K562 (cell line): ENCODE data around the gene NFIL3. TPM values are rescaled to one million over a fixed set of nuclear protein-coding genes. Genes with fewer than 3 reads are reported as not detected.

Experiments
- ATF7 ChIP-seq: fragments of 450-650 bp; IDR thresholded peaks from 2 replicates; pipeline ENCODE4 v1.7.1; 2014; ENCODE audit warnings: mild to moderate bottlenecking, moderate library complexity
- EWSR1 ChIP-seq: fragments of 450-650 bp; IDR thresholded peaks from 2 replicates; pipeline ENCODE4 v1.6.1; 2018; ENCODE audit warnings: borderline replicate concordance, mild to moderate bottlenecking, low read depth, moderate library complexity; ENCODE audit not compliant: partially characterized antibody
- FOS ChIP-seq: IDR thresholded peaks from 3 replicates; pipeline ENCODE4 v1.6.1; 2011; ENCODE audit not compliant: insufficient read length; ENCODE audit errors: extremely low read depth
- GABPB1 ChIP-seq: sonication (generic); formaldehyde crosslinking; IDR thresholded peaks from 2 replicates; pipeline ENCODE4 v1.8.0; 2022; ENCODE audit warnings: mild to moderate bottlenecking, missing genetic modification reagents
- ILF3 ChIP-seq: fragments of 450-650 bp; IDR thresholded peaks from 2 replicates; pipeline ENCODE4 v1.6.1; 2018; ENCODE audit warnings: antibody characterized with exemption, mild to moderate bottlenecking, moderate library complexity, borderline replicate concordance
- KDM2B ChIP-seq: fragments of 250-450 bp; sonication (Bioruptor Pico); IDR thresholded peaks from 2 replicates; pipeline ENCODE4 v1.8.0; 2021; ENCODE audit warnings: mild to moderate bottlenecking, moderate library complexity
- RFX5 ChIP-seq: IDR thresholded peaks from 2 replicates; pipeline ENCODE4 v1.6.1; 2011; ENCODE audit warnings: low read depth, mild to moderate bottlenecking, improper control_type of control experiment, low read length
- polyA plus RNA-seq, 8 experiments: library from polyadenylated mRNA; depleted of rRNA in 4 of 8; stranded (reverse) in 5 of 8; unstranded in 3 of 8; fragments of >200 nt; fragmentation: Nextera tagmentation in 2 of 8; fragmentation: Illumina TruSeq in 1 of 8; extraction: Ambion mirVana in 2 of 8; extraction: Trizol in 1 of 8; gene quantifications; 2 replicates each; pipeline versions ENCODE4 v1.2.1 to v1.2.3, GENCODE V29; 2011 to 2014; ENCODE audit warnings: inconsistent platforms in 1 of 8, missing spikeins in 1 of 8
- total RNA-seq, 7 experiments: library from RNA; depleted of rRNA in 6 of 7; stranded (reverse); fragments of >200 nt in 6 of 7; fragmentation: Illumina TruSeq in 2 of 7; extraction: Trizol in 2 of 7; gene quantifications; 2 replicates each; pipeline versions ENCODE4 v1.2.1 to v1.2.3, GENCODE V29; 2011 to 2021; ENCODE audit warnings: low replicate concordance in 1 of 7
- TF ChIP-seq, protein P1 (sequence below): fragments of 450-650 bp; IDR thresholded peaks from 2 replicates; pipeline ENCODE4 v1.6.1; 2016; ENCODE audit warnings: mild to moderate bottlenecking, moderate library complexity
- TF ChIP-seq, protein P2 (sequence below): fragments of 200-800 bp; sonication (Bioruptor generic); IDR thresholded peaks from 2 replicates; pipeline ENCODE4 v1.6.1; 2017; ENCODE audit warnings: missing genetic modification characterization, missing compliant biosample characterization
- TF ChIP-seq, protein P3 (sequence below), 2 experiments: fragments of 450-650 bp; IDR thresholded peaks; 2 replicates each; pipeline ENCODE4 v1.6.1; 2018; ENCODE audit warnings: mild to moderate bottlenecking in 2 of 2, low read depth in 1 of 2; ENCODE audit not compliant: partially characterized antibody in 2 of 2

The NFIL3 gene
- total and polyA plus RNA-seq, 9 of the 15 experiments (the other 6 are each of a cell fraction or from before 2014, with no cell fraction given), result 3.2 to 16.1 (median 9.3) TPM

DNA sequence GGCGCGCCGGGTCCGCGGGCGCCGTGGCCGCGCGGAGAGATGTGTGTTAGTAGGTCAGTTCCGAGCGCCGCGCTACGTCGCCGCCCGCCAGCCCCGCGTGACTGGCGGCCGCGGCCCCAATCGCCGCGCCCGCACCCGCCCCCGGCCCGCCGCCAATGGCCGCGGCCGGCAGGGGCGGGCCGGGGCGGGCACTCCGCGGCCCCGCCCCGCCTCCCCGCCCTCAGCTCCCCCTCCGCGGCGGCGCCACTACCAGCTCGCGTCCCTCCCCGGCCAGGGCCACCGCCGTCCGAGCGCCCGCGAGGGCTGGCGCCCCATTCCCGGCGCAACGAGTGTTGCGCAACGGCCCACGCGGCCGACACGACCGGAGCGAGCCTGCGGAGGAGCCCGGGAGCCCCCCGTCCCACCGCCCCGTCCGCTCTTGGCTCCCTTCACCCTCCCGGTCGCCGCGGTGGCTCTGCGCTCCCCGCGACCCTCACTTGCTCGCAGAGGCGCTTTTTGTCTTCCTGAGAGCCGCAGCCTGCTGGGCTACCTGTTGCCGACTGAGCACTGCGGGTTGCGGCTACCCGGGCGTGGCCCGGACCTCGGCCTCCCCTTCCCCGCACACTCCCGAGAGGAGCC, at the start of gene NFIL3 (continued):
- TF ChIP-seq, protein P1, sequence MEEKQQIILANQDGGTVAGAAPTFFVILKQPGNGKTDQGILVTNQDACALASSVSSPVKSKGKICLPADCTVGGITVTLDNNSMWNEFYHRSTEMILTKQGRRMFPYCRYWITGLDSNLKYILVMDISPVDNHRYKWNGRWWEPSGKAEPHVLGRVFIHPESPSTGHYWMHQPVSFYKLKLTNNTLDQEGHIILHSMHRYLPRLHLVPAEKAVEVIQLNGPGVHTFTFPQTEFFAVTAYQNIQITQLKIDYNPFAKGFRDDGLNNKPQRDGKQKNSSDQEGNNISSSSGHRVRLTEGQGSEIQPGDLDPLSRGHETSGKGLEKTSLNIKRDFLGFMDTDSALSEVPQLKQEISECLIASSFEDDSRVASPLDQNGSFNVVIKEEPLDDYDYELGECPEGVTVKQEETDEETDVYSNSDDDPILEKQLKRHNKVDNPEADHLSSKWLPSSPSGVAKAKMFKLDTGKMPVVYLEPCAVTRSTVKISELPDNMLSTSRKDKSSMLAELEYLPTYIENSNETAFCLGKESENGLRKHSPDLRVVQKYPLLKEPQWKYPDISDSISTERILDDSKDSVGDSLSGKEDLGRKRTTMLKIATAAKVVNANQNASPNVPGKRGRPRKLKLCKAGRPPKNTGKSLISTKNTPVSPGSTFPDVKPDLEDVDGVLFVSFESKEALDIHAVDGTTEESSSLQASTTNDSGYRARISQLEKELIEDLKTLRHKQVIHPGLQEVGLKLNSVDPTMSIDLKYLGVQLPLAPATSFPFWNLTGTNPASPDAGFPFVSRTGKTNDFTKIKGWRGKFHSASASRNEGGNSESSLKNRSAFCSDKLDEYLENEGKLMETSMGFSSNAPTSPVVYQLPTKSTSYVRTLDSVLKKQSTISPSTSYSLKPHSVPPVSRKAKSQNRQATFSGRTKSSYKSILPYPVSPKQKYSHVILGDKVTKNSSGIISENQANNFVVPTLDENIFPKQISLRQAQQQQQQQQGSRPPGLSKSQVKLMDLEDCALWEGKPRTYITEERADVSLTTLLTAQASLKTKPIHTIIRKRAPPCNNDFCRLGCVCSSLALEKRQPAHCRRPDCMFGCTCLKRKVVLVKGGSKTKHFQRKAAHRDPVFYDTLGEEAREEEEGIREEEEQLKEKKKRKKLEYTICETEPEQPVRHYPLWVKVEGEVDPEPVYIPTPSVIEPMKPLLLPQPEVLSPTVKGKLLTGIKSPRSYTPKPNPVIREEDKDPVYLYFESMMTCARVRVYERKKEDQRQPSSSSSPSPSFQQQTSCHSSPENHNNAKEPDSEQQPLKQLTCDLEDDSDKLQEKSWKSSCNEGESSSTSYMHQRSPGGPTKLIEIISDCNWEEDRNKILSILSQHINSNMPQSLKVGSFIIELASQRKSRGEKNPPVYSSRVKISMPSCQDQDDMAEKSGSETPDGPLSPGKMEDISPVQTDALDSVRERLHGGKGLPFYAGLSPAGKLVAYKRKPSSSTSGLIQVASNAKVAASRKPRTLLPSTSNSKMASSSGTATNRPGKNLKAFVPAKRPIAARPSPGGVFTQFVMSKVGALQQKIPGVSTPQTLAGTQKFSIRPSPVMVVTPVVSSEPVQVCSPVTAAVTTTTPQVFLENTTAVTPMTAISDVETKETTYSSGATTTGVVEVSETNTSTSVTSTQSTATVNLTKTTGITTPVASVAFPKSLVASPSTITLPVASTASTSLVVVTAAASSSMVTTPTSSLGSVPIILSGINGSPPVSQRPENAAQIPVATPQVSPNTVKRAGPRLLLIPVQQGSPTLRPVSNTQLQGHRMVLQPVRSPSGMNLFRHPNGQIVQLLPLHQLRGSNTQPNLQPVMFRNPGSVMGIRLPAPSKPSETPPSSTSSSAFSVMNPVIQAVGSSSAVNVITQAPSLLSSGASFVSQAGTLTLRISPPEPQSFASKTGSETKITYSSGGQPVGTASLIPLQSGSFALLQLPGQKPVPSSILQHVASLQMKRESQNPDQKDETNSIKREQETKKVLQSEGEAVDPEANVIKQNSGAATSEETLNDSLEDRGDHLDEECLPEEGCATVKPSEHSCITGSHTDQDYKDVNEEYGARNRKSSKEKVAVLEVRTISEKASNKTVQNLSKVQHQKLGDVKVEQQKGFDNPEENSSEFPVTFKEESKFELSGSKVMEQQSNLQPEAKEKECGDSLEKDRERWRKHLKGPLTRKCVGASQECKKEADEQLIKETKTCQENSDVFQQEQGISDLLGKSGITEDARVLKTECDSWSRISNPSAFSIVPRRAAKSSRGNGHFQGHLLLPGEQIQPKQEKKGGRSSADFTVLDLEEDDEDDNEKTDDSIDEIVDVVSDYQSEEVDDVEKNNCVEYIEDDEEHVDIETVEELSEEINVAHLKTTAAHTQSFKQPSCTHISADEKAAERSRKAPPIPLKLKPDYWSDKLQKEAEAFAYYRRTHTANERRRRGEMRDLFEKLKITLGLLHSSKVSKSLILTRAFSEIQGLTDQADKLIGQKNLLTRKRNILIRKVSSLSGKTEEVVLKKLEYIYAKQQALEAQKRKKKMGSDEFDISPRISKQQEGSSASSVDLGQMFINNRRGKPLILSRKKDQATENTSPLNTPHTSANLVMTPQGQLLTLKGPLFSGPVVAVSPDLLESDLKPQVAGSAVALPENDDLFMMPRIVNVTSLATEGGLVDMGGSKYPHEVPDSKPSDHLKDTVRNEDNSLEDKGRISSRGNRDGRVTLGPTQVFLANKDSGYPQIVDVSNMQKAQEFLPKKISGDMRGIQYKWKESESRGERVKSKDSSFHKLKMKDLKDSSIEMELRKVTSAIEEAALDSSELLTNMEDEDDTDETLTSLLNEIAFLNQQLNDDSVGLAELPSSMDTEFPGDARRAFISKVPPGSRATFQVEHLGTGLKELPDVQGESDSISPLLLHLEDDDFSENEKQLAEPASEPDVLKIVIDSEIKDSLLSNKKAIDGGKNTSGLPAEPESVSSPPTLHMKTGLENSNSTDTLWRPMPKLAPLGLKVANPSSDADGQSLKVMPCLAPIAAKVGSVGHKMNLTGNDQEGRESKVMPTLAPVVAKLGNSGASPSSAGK, result no peak
- TF ChIP-seq KDM2B (CRISPR knock-in tag) (peak; percentile 83; the same call in 1 of the 2 replicates), ILF3 (no peak), ATF7 (no peak), GABPB1 (no peak), FOS (no peak), RFX5 (no peak), EWSR1 (no peak)
- TF ChIP-seq, protein P2, sequence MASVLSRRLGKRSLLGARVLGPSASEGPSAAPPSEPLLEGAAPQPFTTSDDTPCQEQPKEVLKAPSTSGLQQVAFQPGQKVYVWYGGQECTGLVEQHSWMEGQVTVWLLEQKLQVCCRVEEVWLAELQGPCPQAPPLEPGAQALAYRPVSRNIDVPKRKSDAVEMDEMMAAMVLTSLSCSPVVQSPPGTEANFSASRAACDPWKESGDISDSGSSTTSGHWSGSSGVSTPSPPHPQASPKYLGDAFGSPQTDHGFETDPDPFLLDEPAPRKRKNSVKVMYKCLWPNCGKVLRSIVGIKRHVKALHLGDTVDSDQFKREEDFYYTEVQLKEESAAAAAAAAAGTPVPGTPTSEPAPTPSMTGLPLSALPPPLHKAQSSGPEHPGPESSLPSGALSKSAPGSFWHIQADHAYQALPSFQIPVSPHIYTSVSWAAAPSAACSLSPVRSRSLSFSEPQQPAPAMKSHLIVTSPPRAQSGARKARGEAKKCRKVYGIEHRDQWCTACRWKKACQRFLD (CRISPR knock-in tag), result 0 out of 2 replicates have a peak, but pooled peaks have one; percentile 18
- TF ChIP-seq, protein P3, sequence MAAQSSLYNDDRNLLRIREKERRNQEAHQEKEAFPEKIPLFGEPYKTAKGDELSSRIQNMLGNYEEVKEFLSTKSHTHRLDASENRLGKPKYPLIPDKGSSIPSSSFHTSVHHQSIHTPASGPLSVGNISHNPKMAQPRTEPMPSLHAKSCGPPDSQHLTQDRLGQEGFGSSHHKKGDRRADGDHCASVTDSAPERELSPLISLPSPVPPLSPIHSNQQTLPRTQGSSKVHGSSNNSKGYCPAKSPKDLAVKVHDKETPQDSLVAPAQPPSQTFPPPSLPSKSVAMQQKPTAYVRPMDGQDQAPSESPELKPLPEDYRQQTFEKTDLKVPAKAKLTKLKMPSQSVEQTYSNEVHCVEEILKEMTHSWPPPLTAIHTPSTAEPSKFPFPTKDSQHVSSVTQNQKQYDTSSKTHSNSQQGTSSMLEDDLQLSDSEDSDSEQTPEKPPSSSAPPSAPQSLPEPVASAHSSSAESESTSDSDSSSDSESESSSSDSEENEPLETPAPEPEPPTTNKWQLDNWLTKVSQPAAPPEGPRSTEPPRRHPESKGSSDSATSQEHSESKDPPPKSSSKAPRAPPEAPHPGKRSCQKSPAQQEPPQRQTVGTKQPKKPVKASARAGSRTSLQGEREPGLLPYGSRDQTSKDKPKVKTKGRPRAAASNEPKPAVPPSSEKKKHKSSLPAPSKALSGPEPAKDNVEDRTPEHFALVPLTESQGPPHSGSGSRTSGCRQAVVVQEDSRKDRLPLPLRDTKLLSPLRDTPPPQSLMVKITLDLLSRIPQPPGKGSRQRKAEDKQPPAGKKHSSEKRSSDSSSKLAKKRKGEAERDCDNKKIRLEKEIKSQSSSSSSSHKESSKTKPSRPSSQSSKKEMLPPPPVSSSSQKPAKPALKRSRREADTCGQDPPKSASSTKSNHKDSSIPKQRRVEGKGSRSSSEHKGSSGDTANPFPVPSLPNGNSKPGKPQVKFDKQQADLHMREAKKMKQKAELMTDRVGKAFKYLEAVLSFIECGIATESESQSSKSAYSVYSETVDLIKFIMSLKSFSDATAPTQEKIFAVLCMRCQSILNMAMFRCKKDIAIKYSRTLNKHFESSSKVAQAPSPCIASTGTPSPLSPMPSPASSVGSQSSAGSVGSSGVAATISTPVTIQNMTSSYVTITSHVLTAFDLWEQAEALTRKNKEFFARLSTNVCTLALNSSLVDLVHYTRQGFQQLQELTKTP (IDR thresholded peaks at IDR 0.05; ENCODE audit: low read depth in 1 of 2, partially characterized antibody in 2 of 2), result no peak
